ENCODE results near the gene OCA2. TPM values are rescaled to one million over a fixed set of nuclear protein-coding genes. Genes with fewer than 3 reads are reported as not detected.

OCA2 gene
- total RNA-seq, 1 experiment from 2014 or later: 0.31 TPM

GRCh38 chr15:27782125-27782524, 317.0 kb downstream of the OCA2 start:
- H3K79me2 ChIP-seq (ENCODE audit: insufficient read depth, low read length): no peaks in the 10 kb centered on the region
- WGBS (ENCODE audit: extremely low coverage, insufficient read length, low lambda C conversion rate): no CpG with 5 or more reads among the region's 2 CpGs
- H3K79me1 ChIP-seq (ENCODE audit: insufficient read depth, low read depth, low read length, poor library complexity, severe bottlenecking): no peaks in the 10 kb centered on the region
- no peak overlapping the region for H3T11ph ChIP-seq (ENCODE audit: low read length)
- H4K20me1 ChIP-seq (ENCODE audit: control insufficient read depth, insufficient read depth, insufficient read length): no peaks in the 10 kb centered on the region
- no peak for DNase-seq
- H3K4me1 ChIP-seq (ENCODE audit: insufficient read depth, low read length): no peaks in the 10 kb centered on the region; the same call in 1 of the 2 replicates
- H3K56ac ChIP-seq (ENCODE audit: insufficient read length, low read depth, low read length): no peak overlapping the region
- H3K27ac ChIP-seq (ENCODE audit: insufficient read length, low read depth, low read length): no peak overlapping the region
- no peak overlapping the region for H2BK120ac ChIP-seq (ENCODE audit: low read depth, low read length, poor library complexity, severe bottlenecking)
- TF ChIP-seq CTCF (conservative IDR thresholded peaks at IDR 0.05): no peak
- H3K4me1 Mint-ChIP-seq: peaks cover 10 to 11% of the 10 kb centered on the region in 2 experiments
- no peak overlapping the region for H4K91ac ChIP-seq (ENCODE audit: insufficient read length, low read depth, low read length)
- H3K4me3 Mint-ChIP-seq: no peak overlapping the region
- no peak overlapping the region for H2BK12ac ChIP-seq (ENCODE audit: insufficient read length, low read depth, low read length)
- no peak overlapping the region for H2AFZ ChIP-seq (ENCODE audit: low read length)
- no peaks in the 10 kb centered on the region for H3K9me3 ChIP-seq (ENCODE audit: control insufficient read depth, low read depth, low read length)
- no peak overlapping the region for H3K18ac ChIP-seq (ENCODE audit: insufficient read length, low read depth, low read length)
- H3K4ac ChIP-seq (ENCODE audit: low read depth, low read length): no peak overlapping the region
- H3K36me3 Mint-ChIP-seq (ENCODE audit: insufficient read depth in 1 of 3, low read depth in 3 of 3): no peaks in the 10 kb centered on the region
- H4K8ac ChIP-seq (replicated peaks; ENCODE audit: insufficient read length, low read depth, low read length): no peak overlapping the region
- no peak overlapping the region for H3K23ac ChIP-seq (ENCODE audit: insufficient read length, low read depth, low read length)
- no peak overlapping the region for H2AK5ac ChIP-seq (ENCODE audit: insufficient read length, low read length)
- no peak overlapping the region for H3K27ac Mint-ChIP-seq
- no peak overlapping the region for H2BK5ac ChIP-seq (ENCODE audit: insufficient read length, low read length)
- no peaks in the 10 kb centered on the region; the same call in 1 of the 2 replicates for H3K27me3 Mint-ChIP-seq (ENCODE audit: low read depth)
- no peaks in the 10 kb centered on the region for H3K23me2 ChIP-seq (ENCODE audit: insufficient read length, low read depth, low read length, poor library complexity, severe bottlenecking)
- no peak overlapping the region for H3K9ac ChIP-seq (ENCODE audit: extremely low read depth, insufficient read length, low read length)
- H3K14ac ChIP-seq (ENCODE audit: insufficient read depth, low read length): no peak overlapping the region
- no peak overlapping the region for H3K4me2 ChIP-seq (ENCODE audit: insufficient read depth, insufficient read length, low read length)
- no peak overlapping the region for H4K5ac ChIP-seq (ENCODE audit: insufficient read length, low read depth, low read length)
- H2BK20ac ChIP-seq (ENCODE audit: low read depth, low read length, poor library complexity, severe bottlenecking): no peak overlapping the region
- H3K27me3 ChIP-seq (ENCODE audit: insufficient read depth, low read length): no peaks in the 10 kb centered on the region
- H3K9me3 Mint-ChIP-seq: no peaks in the 10 kb centered on the region
- no peak overlapping the region for H2BK15ac ChIP-seq (ENCODE audit: low read depth, low read length)

Measured in H9 (cell line).